SH-SY5Y (cell line): ENCODE results near the gene OR52M1.

Source experiments
- GATA2 ChIP-seq: IDR thresholded peaks from 2 replicates; pipeline ENCODE4 v1.6.1; 2011; ENCODE audit warnings: mild to moderate bottlenecking, low read depth, low read length
- GATA3 ChIP-seq: IDR thresholded peaks from 2 replicates; pipeline ENCODE4 v1.6.1; 2011; ENCODE audit warnings: low read depth, mild to moderate bottlenecking, low read length, moderate library complexity

Gene OR52M1

GRCh38 chr11:4544891-4545290, at the start of gene OR52M1:
Gene OR52M1 (plus strand): TSS chr11:4545191. CDS start chr11:4545191, 0 bp downstream.
- no peak for TF ChIP-seq GATA2
- no peak for TF ChIP-seq GATA3

- TF ChIP-seq GATA2 (no peak), GATA3 (no peak)
These were observed 49.5 kb upstream of the OR52M1 start for GRCh38 chr11:4495487-4495886.

- TF ChIP-seq GATA3: no peak
- no peak for TF ChIP-seq GATA2
These were observed 49.0 kb upstream of the OR52M1 start for GRCh38 chr11:4495986-4496385.

GRCh38 chr11:4496557-4497248, 48.3 kb upstream of the OR52M1 start:
- TF ChIP-seq GATA3 (no peak), GATA2 (no peak)

GRCh38 chr11:4508886-4509285, 36.1 kb upstream of the OR52M1 start:
- no peak for TF ChIP-seq GATA3
- no peak for TF ChIP-seq GATA2

GRCh38 chr11:4511282-4512245, 33.4 kb upstream of the OR52M1 start:
- TF ChIP-seq GATA2: no peak
- no peak for TF ChIP-seq GATA3

GRCh38 chr11:4514196-4514595, 30.8 kb upstream of the OR52M1 start:
- no peak for TF ChIP-seq GATA3

GRCh38 chr11:4522339-4522738, 22.7 kb upstream of the OR52M1 start:
- TF ChIP-seq GATA3: no peak
- no peak for TF ChIP-seq GATA2

GRCh38 chr11:4522752-4523151, 22.2 kb upstream of the OR52M1 start:
- TF ChIP-seq GATA3: no peak
- no peak for TF ChIP-seq GATA2

GRCh38 chr11:4523666-4524065, 21.3 kb upstream of the OR52M1 start:
- no peak for TF ChIP-seq GATA2
- no peak for TF ChIP-seq GATA3

- TF ChIP-seq GATA3 (no peak), GATA2 (no peak)
These were observed 17.1 kb upstream of the OR52M1 start for GRCh38 chr11:4527926-4528325.

GRCh38 chr11:4539603-4540219, 5.3 kb upstream of the OR52M1 start:
- TF ChIP-seq GATA2 (no peak), GATA3 (no peak)

GRCh38 chr11:4541071-4541470, 3.9 kb upstream of the OR52M1 start:
- no peak for TF ChIP-seq GATA3
- TF ChIP-seq GATA2: no peak

GRCh38 chr11:4543561-4543960, 1.4 kb upstream of the OR52M1 start:
- TF ChIP-seq GATA3: no peak
- no peak for TF ChIP-seq GATA2

GRCh38 chr11:4546878-4547277, 1.9 kb downstream of the OR52M1 start:
- TF ChIP-seq GATA2 (no peak), GATA3 (no peak)
